Retinal pigment epithelial cell (primary cell): ENCODE measurements around the gene PAX7.

Source experiments
- DNase-seq: peaks from one replicate; pipeline ENCODE4 v3.0.0-alpha.2; 2010; ENCODE audit warnings: low read depth
- H3K4me3 ChIP-seq: 2 replicates; pipeline ENCODE4 v1.5.1; 2011; ENCODE audit warnings: mild to moderate bottlenecking, low read length, control low read depth, moderate library complexity
- CTCF ChIP-seq: conservative IDR thresholded peaks from 2 replicates; pipeline ENCODE4 v1.5.1; 2011; ENCODE audit warnings: low read depth, low read length, control low read depth, inconsistent platforms

Gene PAX7

GRCh38 chr1:18643154-18644012 lies 12.7 kb downstream of the PAX7 start:
- no peak overlapping the region for H3K4me3 ChIP-seq
- TF ChIP-seq CTCF: no peak
- no peak for DNase-seq

- no peak overlapping the region for H3K4me3 ChIP-seq
- no peak for DNase-seq
- no peak for TF ChIP-seq CTCF
Observed at GRCh38 chr1:18644013-18644399, 13.4 kb downstream of the PAX7 start.

GRCh38 chr1:18644446-18644845 lies 13.8 kb downstream of the PAX7 start:
- TF ChIP-seq CTCF: no peak
- H3K4me3 ChIP-seq: no peak overlapping the region
- DNase-seq: no peak

GRCh38 chr1:18644973-18645746 lies 14.5 kb downstream of the PAX7 start:
- DNase-seq: no peak
- TF ChIP-seq CTCF: no peak
- H3K4me3 ChIP-seq: no peak overlapping the region

- H3K4me3 ChIP-seq: no peak overlapping the region
- DNase-seq: no peak
- no peak for TF ChIP-seq CTCF
Observed at GRCh38 chr1:18645747-18646090, 15.1 kb downstream of the PAX7 start.

- no peak for DNase-seq
- no peak for TF ChIP-seq CTCF
- no peak overlapping the region for H3K4me3 ChIP-seq
Observed at GRCh38 chr1:18646091-18646785, 15.6 kb downstream of the PAX7 start.
